Measurements from ENCODE around the gene GPD1.

Gene GPD1

DNA sequence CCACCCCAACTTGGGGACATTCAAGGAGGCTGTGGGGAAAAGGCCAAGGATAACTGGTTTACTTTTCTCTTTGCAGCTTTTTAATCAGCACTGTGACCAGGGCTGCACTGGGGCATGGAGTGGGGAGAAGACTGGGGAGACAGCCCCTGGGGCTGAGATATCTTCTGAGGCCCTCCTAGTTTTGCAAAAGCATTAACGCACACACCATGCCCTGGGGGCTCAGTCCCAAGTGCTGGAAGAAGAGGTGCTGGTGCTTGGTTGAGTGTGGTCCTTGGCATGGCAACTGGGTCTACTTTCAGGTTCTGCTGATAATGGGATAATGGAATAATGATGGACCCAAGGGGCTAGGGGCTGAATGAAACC lies 28.0 kb upstream of the GPD1 start:
- no peak overlapping the region for H3K27ac ChIP-seq
- no peaks in the 10 kb centered on the region for H3K27me3 ChIP-seq (replicated peaks)
- TF ChIP-seq, protein P1, sequence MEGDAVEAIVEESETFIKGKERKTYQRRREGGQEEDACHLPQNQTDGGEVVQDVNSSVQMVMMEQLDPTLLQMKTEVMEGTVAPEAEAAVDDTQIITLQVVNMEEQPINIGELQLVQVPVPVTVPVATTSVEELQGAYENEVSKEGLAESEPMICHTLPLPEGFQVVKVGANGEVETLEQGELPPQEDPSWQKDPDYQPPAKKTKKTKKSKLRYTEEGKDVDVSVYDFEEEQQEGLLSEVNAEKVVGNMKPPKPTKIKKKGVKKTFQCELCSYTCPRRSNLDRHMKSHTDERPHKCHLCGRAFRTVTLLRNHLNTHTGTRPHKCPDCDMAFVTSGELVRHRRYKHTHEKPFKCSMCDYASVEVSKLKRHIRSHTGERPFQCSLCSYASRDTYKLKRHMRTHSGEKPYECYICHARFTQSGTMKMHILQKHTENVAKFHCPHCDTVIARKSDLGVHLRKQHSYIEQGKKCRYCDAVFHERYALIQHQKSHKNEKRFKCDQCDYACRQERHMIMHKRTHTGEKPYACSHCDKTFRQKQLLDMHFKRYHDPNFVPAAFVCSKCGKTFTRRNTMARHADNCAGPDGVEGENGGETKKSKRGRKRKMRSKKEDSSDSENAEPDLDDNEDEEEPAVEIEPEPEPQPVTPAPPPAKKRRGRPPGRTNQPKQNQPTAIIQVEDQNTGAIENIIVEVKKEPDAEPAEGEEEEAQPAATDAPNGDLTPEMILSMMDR (IDR thresholded peaks at IDR 0.05; ENCODE audit: low read depth, low read length, missing control alignments): no peak
- H3K4me3 ChIP-seq (ENCODE audit: low read depth, low read length): no peak overlapping the region
- no peak for DNase-seq
- no peaks in the 10 kb centered on the region for H3K36me3 ChIP-seq (replicated peaks)
- in situ Hi-C loops (cut with HindIII; ENCODE audit: low pct_ligation_motif_present, low sequenced_read_pairs): no loop called here

GRCh38 chr12:50077099-50077498 lies 26.7 kb upstream of the GPD1 start:
- no peak overlapping the region for H3K27ac ChIP-seq
- in situ Hi-C loops (cut with HindIII; ENCODE audit: low pct_ligation_motif_present, low sequenced_read_pairs): no loop called here
- no peaks in the 10 kb centered on the region for H3K36me3 ChIP-seq (replicated peaks)
- H3K27me3 ChIP-seq (replicated peaks): no peaks in the 10 kb centered on the region
- DNase-seq: no peak
- no peak overlapping the region for H3K4me3 ChIP-seq (ENCODE audit: low read depth, low read length)
- TF ChIP-seq, protein P1 (IDR thresholded peaks at IDR 0.05; ENCODE audit: low read depth, low read length, missing control alignments): no peak

DNA sequence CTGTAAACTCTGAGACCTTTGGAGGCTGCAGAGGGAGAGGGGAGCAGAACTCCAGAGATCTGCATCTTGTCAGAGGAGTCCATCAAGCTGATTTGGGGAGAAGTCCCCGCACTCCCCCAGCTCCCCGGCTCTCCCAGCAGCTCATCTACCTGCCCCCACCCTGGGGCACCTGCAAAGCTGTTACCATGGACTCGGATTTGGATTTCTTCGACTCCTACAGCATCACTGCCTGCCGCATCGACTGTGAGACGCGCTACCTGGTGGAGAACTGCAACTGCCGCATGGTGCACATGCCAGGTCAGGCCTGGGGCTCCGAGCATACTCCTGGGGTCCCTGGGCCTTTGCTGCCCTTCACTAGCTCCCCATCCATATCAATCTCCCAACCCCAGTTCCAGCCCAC lies 25.5 kb upstream of the GPD1 start:
- Histone ChIP-seq H3K4me3 (ENCODE audit: low read depth, low read length) (no peak overlapping the region), H3K27me3 (replicated peaks) (no peaks in the 10 kb centered on the region), H3K36me3 (replicated peaks) (no peaks in the 10 kb centered on the region), H3K27ac (no peak overlapping the region)
- TF ChIP-seq, protein P1 (IDR thresholded peaks at IDR 0.05; ENCODE audit: low read depth, low read length, missing control alignments): no peak
- DNase-seq: no peak
- in situ Hi-C loops (cut with HindIII; ENCODE audit: low pct_ligation_motif_present, low sequenced_read_pairs): no loop called here

DNA sequence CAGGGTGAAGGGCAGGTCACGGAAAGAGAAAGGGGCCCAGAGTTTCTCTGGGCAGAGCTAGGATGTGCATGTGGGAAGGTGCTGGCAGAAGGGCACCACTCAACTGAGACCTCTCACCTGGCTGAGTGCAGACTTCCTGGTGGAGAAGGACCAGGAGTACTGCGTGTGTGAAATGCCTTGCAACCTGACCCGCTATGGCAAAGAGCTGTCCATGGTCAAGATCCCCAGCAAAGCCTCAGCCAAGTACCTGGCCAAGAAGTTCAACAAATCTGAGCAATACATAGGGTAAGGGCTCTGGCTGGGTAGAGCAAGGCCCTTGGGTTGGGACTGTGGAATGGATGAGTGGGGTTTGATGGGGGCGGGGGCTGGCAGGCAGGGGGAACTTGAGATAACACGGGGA lies 24.0 kb upstream of the GPD1 start:
- TF ChIP-seq, protein P1 (IDR thresholded peaks at IDR 0.05; ENCODE audit: low read depth, low read length, missing control alignments): no peak
- Histone ChIP-seq H3K27ac (no peak overlapping the region), H3K27me3 (replicated peaks) (no peaks in the 10 kb centered on the region), H3K4me3 (ENCODE audit: low read depth, low read length) (no peak overlapping the region), H3K36me3 (replicated peaks) (no peaks in the 10 kb centered on the region)
- no peak for DNase-seq
- in situ Hi-C loops (cut with HindIII; ENCODE audit: low pct_ligation_motif_present, low sequenced_read_pairs): no loop called here

- Histone ChIP-seq H3K27ac (no peak overlapping the region), H3K4me3 (ENCODE audit: low read depth, low read length) (no peak overlapping the region), H3K36me3 (replicated peaks) (no peaks in the 10 kb centered on the region), H3K27me3 (replicated peaks) (no peaks in the 10 kb centered on the region)
- TF ChIP-seq, protein P1 (IDR thresholded peaks at IDR 0.05; ENCODE audit: low read depth, low read length, missing control alignments): no peak
- in situ Hi-C loops (cut with HindIII; ENCODE audit: low pct_ligation_motif_present, low sequenced_read_pairs): no loop called here
- DNase-seq: no peak
Measured at GRCh38 chr12:50081096-50081808, 22.6 kb upstream of the GPD1 start.

GRCh38 chr12:50082644-50083043 lies 21.2 kb upstream of the GPD1 start:
- H3K27ac ChIP-seq: no peak overlapping the region
- no peaks in the 10 kb centered on the region for H3K27me3 ChIP-seq (replicated peaks)
- peaks cover 9% of the 10 kb centered on the region for H3K36me3 ChIP-seq (replicated peaks)
- in situ Hi-C loops (cut with HindIII; ENCODE audit: low pct_ligation_motif_present, low sequenced_read_pairs): no loop called here
- H3K4me3 ChIP-seq (ENCODE audit: low read depth, low read length): no peak overlapping the region
- no peak for DNase-seq
- TF ChIP-seq, protein P1 (IDR thresholded peaks at IDR 0.05; ENCODE audit: low read depth, low read length, missing control alignments): no peak
